Measurements from ENCODE around the gene RNU6-1.

Gene RNU6-1

GRCh38 chr15:67820992-67821783 lies 18.7 kb downstream of the RNU6-1 start:
- DNase-seq (ENCODE audit: low read depth): no peak

- DNase-seq (ENCODE audit: low read depth): no peak
Observed at GRCh38 chr15:67820122-67820991, 19.5 kb downstream of the RNU6-1 start.

GRCh38 chr15:67819636-67820035 lies 20.2 kb downstream of the RNU6-1 start:
- DNase-seq (ENCODE audit: low read depth): no peak

- DNase-seq (ENCODE audit: low read depth): no peak
Observed at GRCh38 chr15:67818464-67818863, 21.4 kb downstream of the RNU6-1 start.

GRCh38 chr15:67816668-67817067 lies 23.2 kb downstream of the RNU6-1 start:
- DNase-seq (ENCODE audit: low read depth): no peak

- no peak for DNase-seq (ENCODE audit: low read depth)
Observed at GRCh38 chr15:67815036-67815592, 24.7 kb downstream of the RNU6-1 start.

GRCh38 chr15:67813104-67813634 lies 26.7 kb downstream of the RNU6-1 start:
- DNase-seq (ENCODE audit: low read depth): no peak

GRCh38 chr15:67812241-67812644 lies 27.6 kb downstream of the RNU6-1 start:
- DNase-seq (ENCODE audit: low read depth): no peak

- DNase-seq (ENCODE audit: low read depth): no peak
Observed at GRCh38 chr15:67809866-67810265, 30.0 kb downstream of the RNU6-1 start.

GRCh38 chr15:67809441-67809840 lies 30.4 kb downstream of the RNU6-1 start:
- no peak for DNase-seq (ENCODE audit: low read depth)

- no peak for DNase-seq (ENCODE audit: low read depth)
Observed at GRCh38 chr15:67808821-67809220, 31.0 kb downstream of the RNU6-1 start.

- no peak for DNase-seq (ENCODE audit: low read depth)
Observed at GRCh38 chr15:67807836-67808235, 32.0 kb downstream of the RNU6-1 start.

- no peak for DNase-seq (ENCODE audit: low read depth)
Observed at GRCh38 chr15:67807141-67807540, 32.7 kb downstream of the RNU6-1 start.

- DNase-seq (ENCODE audit: low read depth): no peak
Observed at GRCh38 chr15:67806536-67806935, 33.3 kb downstream of the RNU6-1 start.

- DNase-seq (ENCODE audit: low read depth): no peak
Observed at GRCh38 chr15:67805666-67806516, 34.0 kb downstream of the RNU6-1 start.

- no peak for DNase-seq (ENCODE audit: low read depth)
Observed at GRCh38 chr15:67805008-67805665, 34.7 kb downstream of the RNU6-1 start.

GRCh38 chr15:67803996-67804843 lies 35.6 kb downstream of the RNU6-1 start:
- DNase-seq (ENCODE audit: low read depth): no peak

- DNase-seq (ENCODE audit: low read depth): no peak
Observed at GRCh38 chr15:67803299-67803698, 36.5 kb downstream of the RNU6-1 start.

GRCh38 chr15:67801926-67802914 lies 37.6 kb downstream of the RNU6-1 start:
- DNase-seq (ENCODE audit: low read depth): no peak
